Thyroid gland (tissue), 4 donors: ENCODE data around the gene RASGRP3. TPM values are rescaled to one million over a fixed set of nuclear protein-coding genes. Genes with fewer than 3 reads are reported as not detected.

Experiments
- DNase-seq, 2 donors: peaks; one replicate each; pipeline ENCODE4 v3.0.0-alpha.2; 2019
- H3K27ac ChIP-seq, 3 donors: fragments of 200-600 bp; sonication (generic); 1 replicate in 2 of 3; 2 replicates in 1 of 3; pipeline ENCODE4 v1.5.1; 2016 to 2019; ENCODE audit warnings: mild to moderate bottlenecking in 1 of 3, moderate library complexity in 1 of 3
- H3K27me3 ChIP-seq: fragments of 200-600 bp; sonication (generic); one replicate; pipeline ENCODE4 v1.5.1; 2019
- H3K36me3 ChIP-seq, 2 donors: fragments of 200-600 bp; sonication (generic); one replicate each; pipeline ENCODE4 v1.5.1; 2016 to 2019
- H3K4me1 ChIP-seq, 2 donors: fragments of 200-600 bp; sonication (generic); one replicate each; pipeline ENCODE4 v1.5.1; 2017 to 2019
- H3K4me3 ChIP-seq, 3 donors: fragments of 200-600 bp; sonication (generic); replicated peaks in 1 of 3; 1 replicate in 2 of 3; 2 replicates in 1 of 3; pipeline ENCODE4 v1.5.1; 2016; ENCODE audit warnings: mild to moderate bottlenecking in 1 of 3
- H3K9me3 ChIP-seq: fragments of 200-600 bp; sonication (generic); one replicate; pipeline ENCODE4 v1.5.1; 2017
- POLR2A ChIP-seq, 2 donors: fragments of 450-650 bp; IDR thresholded peaks; one replicate each; pipeline ENCODE4 v1.6.1; 2017; ENCODE audit warnings: antibody characterized with exemption in 2 of 2, mild to moderate bottlenecking in 2 of 2, moderate library complexity in 1 of 2
- WGBS, 2 donors: methylation state at CpG; one replicate each; pipeline ENCODE4 v1.1.5; 2017; 5-methylcytosine and 5-hydroxymethylcytosine counted together
- intact Hi-C: fragments of 100-400 bp; cut with DNase I; formaldehyde crosslinking; loops from one replicate; pipeline ENCODE4 v1.15.1; 2023
- total RNA-seq, 4 donors: library from RNA; depleted of rRNA; stranded (reverse); fragments of >200 nt; gene quantifications; one replicate each; pipeline ENCODE4 v1.2.3, GENCODE V29; 2016
- TF ChIP-seq, protein P1 (sequence below), 6 experiments: fragments of 200-600 bp in 3 of 6; fragments of 450-650 bp in 3 of 6; sonication (generic) in 3 of 6; IDR thresholded peaks; one replicate each; pipeline ENCODE4 v1.5.1; 2016 to 2019; ENCODE audit warnings: antibody characterized with exemption in 6 of 6, mild to moderate bottlenecking in 2 of 6, inconsistent platforms in 1 of 6, moderate library complexity in 1 of 6

The RASGRP3 gene
- total RNA-seq, 4 donors from 2014 or later = 30.9 to 46.9 (median 34.8) TPM

DNA sequence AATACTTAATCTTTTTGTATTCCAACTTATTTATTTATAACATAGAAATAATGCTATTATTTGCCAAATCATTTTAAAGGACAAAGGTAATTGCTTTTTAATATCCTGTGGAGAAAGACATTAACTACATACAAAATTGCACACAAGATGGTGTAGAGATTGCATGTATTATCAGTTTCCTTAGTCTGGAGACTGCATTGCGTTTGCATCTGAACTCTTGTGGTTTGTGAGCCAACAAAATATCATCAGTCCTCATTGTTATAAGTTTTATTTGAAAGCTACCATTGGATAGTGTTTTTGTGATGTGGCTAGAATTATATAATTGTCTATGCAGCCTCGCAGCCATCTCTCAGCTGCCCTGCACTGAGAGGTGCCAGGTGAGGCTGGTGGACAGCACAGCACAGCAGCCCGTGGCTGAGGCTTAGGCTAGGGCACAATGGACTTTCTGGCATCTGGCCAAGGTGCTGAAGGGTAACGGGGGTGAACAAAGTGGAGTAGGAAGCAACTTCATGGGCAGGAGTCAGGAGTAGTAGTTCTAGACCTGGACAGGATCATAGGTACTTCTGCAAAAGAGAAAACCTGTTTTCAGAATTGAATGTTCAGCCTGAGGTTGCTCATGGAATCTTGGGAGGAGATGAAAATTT lies 15.1 kb downstream of the RASGRP3 start:
- no peaks in the 10 kb centered on the region for H3K9me3 ChIP-seq
- H3K27ac ChIP-seq = no peak overlapping the region
- WGBS, 2 donors = 42 to 52% methylated on average over 4 of the region's 4 CpGs
- no peak for TF ChIP-seq POLR2A (IDR thresholded peaks at IDR 0.05)
- no peaks in the 10 kb centered on the region for H3K36me3 ChIP-seq
- no peaks in the 10 kb centered on the region for H3K27me3 ChIP-seq
- no peak overlapping the region for H3K4me3 ChIP-seq
- H3K4me1 ChIP-seq = peaks cover 20 to 25% of the 10 kb centered on the region in 2 donors
- intact Hi-C loops = no loop called here
- DNase-seq = peak; percentile 60 to 76

DNA sequence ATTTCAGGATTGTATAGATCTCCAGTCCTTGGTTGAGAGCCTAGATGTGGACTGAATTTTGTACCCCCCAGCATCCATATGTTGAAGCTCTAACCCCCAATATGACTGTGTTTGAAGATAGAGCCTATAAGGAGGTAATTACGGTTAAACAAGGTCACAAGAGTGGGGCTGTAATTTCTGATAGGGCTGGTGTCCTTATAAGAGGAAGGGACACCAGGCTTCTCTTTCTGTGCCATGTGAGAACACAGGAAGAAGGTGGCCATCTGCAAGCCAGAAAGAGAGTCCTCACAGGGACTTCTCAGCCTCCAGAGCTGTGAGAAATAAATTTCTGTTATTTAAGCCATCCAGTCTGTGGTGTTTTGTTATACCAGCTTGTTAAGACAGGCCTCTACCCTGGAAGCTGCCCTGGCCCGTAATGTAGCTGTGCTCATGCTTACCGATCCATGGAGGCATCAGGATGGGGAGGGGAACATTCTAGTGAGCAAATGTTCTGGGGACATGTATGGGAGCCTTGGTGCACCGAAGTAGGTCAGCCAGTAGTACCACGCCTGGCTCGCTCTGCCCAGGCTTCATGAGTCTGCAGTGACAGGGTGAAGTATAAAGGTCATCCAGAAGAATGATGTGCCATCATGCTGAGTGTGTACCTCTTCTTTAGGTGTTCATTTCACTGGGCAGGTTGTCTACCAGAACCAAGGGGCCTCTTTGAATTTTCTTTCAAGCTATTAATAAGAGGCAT lies 16.1 kb downstream of the RASGRP3 start:
- WGBS, 2 donors = 85 to 92% methylated on average over 6 of the region's 6 CpGs
- DNase-seq = no peak
- Histone ChIP-seq H3K9me3 (no peaks in the 10 kb centered on the region), H3K36me3 (no peaks in the 10 kb centered on the region), H3K27ac (no peak overlapping the region), H3K27me3 (no peaks in the 10 kb centered on the region), H3K4me1 (peaks cover 23 to 31% of the 10 kb centered on the region in 2 donors), H3K4me3 (no peak overlapping the region)
- TF ChIP-seq, protein P1, sequence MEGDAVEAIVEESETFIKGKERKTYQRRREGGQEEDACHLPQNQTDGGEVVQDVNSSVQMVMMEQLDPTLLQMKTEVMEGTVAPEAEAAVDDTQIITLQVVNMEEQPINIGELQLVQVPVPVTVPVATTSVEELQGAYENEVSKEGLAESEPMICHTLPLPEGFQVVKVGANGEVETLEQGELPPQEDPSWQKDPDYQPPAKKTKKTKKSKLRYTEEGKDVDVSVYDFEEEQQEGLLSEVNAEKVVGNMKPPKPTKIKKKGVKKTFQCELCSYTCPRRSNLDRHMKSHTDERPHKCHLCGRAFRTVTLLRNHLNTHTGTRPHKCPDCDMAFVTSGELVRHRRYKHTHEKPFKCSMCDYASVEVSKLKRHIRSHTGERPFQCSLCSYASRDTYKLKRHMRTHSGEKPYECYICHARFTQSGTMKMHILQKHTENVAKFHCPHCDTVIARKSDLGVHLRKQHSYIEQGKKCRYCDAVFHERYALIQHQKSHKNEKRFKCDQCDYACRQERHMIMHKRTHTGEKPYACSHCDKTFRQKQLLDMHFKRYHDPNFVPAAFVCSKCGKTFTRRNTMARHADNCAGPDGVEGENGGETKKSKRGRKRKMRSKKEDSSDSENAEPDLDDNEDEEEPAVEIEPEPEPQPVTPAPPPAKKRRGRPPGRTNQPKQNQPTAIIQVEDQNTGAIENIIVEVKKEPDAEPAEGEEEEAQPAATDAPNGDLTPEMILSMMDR (IDR thresholded peaks at IDR 0.05) = no peak
- no peak for TF ChIP-seq POLR2A (IDR thresholded peaks at IDR 0.05)
- intact Hi-C loops = no loop called here

DNA sequence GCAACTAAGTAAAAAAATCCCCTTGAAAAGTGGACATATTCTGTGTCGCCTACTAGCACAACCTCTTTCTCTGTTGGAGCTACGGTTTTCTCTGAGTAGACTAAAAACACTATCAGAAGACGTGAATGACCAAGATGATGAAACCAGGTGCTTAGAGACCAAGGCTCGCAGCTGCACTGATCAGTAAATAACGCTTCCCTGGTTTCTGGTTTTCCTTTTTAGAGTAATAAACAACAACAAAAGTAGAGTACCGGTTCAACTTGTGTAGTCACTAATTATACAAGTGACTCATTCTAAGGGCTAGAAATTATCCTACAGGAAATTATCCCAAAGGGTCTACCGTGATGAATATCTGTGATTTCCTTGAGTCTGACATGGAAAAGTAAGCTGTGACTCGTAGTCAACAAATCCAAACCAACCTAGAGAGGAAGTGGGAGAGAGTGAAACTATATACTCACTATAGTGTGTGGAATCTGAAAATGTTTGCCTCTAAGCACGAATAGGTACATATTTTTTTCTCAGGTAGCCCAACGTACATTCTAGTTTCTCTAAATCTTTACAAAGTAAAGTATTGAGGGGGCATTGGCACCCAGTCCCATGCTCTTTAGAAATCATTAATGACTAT lies 17.8 kb downstream of the RASGRP3 start:
- Histone ChIP-seq H3K27me3 (no peaks in the 10 kb centered on the region), H3K36me3 (no peaks in the 10 kb centered on the region), H3K4me1 (peaks cover 23 to 31% of the 10 kb centered on the region in 2 donors), H3K4me3 (no peak overlapping the region), H3K9me3 (no peaks in the 10 kb centered on the region), H3K27ac (no peak overlapping the region)
- WGBS, 2 donors = 85 to 86% methylated on average over 10 of the region's 10 CpGs
- intact Hi-C loops = no loop called here
- no peak for TF ChIP-seq POLR2A (IDR thresholded peaks at IDR 0.05)
- TF ChIP-seq, protein P1 (IDR thresholded peaks at IDR 0.05) = no peak
- DNase-seq = no peak

DNA sequence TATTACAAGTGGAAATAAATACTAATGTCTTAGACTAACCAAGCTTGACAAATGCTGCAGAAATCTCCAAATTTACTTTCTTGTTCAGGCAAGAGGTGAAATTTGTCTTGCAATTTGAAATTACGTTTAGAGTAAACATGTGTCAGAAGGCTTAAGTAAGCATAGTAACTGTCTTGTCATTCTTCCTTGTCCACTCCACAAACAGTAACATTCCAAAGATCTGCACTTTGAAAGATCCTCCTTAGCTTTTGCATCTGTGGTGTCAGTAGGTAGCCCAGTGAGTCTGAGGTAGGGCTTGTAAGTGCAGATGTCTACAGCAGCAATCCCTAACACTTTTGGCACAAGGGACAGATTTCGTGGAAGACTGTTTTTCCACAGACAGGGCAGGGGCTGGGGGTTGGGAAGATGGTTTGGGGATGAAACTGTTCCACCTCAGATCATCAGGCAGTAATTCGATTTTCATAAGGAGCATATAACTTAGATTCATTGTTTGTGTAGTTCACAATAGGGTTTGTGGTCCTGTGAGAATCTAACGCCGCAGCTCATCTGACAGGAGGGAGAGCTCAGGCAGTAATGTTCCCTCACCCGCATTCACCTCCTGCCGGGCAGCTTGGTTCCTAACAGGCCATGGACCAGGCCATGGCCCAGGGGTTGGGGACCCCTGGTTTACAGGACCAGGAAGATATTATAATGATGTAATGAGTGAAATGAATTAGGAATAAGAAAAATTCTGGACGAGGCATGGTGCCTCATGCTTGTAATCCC lies 18.6 kb downstream of the RASGRP3 start:
- Histone ChIP-seq H3K27me3 (no peaks in the 10 kb centered on the region), H3K27ac (no peak overlapping the region), H3K4me1 (peaks cover 23 to 31% of the 10 kb centered on the region in 2 donors), H3K36me3 (no peaks in the 10 kb centered on the region), H3K9me3 (no peaks in the 10 kb centered on the region), H3K4me3 (no peak overlapping the region)
- DNase-seq = no peak
- TF ChIP-seq POLR2A (IDR thresholded peaks at IDR 0.05) = no peak
- TF ChIP-seq, protein P1 (IDR thresholded peaks at IDR 0.05) = no peak
- intact Hi-C loops = no loop called here
- 85 to 87% methylated on average over 8 of the region's 8 CpGs for WGBS, 2 donors

DNA sequence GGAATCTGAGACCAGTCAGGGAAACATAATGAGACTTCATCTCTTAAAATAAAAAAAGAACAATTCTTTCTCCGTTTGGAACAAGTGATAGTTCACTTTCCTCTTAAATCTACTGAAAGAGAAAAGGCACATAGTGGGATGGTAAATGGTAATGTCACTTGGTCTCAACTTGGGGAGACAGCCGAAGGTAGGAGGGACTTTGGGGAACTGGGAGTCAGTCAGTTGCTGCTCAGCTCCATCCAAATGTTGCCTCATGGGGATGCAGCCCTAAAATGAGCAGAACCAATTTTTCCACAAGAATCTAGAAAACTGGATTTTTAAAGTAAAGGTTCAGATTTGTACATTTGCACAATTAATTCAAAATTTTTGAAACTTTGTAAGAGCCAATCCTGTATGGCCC lies 19.2 kb downstream of the RASGRP3 start:
- intact Hi-C loops = no loop called here
- TF ChIP-seq, protein P1 (IDR thresholded peaks at IDR 0.05) = no peak
- Histone ChIP-seq H3K9me3 (no peaks in the 10 kb centered on the region), H3K36me3 (no peaks in the 10 kb centered on the region), H3K27me3 (no peaks in the 10 kb centered on the region), H3K4me1 (peaks cover 17 to 28% of the 10 kb centered on the region in 2 donors), H3K4me3 (no peak overlapping the region), H3K27ac (no peak overlapping the region)
- 78 to 87% methylated on average over 2 of the region's 2 CpGs for WGBS, 2 donors
- no peak for DNase-seq
